ENCODE measurements around the gene MKRN2. TPM values are rescaled to one million over a fixed set of nuclear protein-coding genes. Genes with fewer than 3 reads are reported as not detected.
A peak's percentile ranks its signal among the peaks of the same experiment; 100 is the strongest.

The MKRN2 gene
- total RNA-seq, 1 donor from 2014 or later = 23.4 TPM

DNA sequence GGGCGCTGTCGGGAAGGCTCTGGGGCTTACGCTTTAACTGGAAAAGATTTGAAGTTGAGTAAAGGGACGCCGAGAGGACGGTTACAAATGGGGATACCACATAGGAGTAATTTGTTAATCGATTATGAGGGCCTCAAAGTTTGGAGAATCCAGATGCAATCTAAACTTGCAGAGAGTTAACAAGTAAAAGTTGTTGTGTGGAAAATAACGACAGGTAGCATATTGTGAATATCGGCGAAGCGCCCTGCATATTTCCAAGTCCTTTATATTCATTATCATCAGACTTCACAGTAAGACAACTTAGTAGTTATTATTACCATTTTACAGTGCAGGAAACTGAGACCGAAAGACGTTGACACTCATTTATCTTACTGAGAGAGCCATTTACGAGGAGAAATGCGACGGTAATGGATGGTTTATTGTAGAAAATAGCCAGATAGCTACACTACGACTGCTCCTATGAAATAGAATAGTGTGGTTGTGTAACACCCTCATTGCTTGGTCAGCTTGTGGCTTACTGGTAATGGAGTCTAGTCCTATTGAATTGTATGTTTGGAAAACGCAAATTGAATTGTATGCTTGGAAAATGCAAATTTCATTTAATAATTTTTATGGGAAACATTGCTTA, 700 bp downstream of the MKRN2 start:
- Histone ChIP-seq H3K4me3 (peak overlapping the region; percentile 73), H3K36me3 (no peaks in the 10 kb centered on the region), H3K4me1 (peaks cover 34% of the 10 kb centered on the region), H3K9me3 (no peaks in the 10 kb centered on the region), H3K27ac (peak overlapping the region; percentile 93), H3K27me3 (peaks cover 9% of the 10 kb centered on the region)
- ATAC-seq (peak; percentile 11), DNase-seq (no peak)
- intact Hi-C loops (cut with DNase I) = no loop called here
- TF ChIP-seq CTCF (IDR thresholded peaks at IDR 0.05) = no peak

DNA sequence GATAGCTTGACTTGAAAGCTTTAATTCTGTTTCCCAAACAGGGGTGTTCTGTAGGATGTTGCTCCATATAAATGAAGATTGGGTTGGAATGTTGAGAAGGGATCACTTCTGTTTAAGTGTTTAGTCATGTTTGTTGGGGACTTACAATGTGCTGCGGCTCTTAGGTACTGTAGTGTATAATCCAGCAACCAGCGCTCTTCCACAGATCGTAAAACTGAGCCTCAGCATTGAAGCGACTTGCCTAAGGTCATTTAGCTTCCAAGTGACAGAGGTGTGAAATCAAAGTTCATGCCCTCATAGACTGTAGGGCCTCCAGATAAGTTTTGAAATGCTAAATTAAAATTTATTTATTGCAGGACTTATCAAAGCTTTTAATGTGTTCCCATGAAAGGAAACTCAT, 1.8 kb downstream of the MKRN2 start:
- H3K27ac ChIP-seq = no peak overlapping the region
- H3K9me3 ChIP-seq = no peaks in the 10 kb centered on the region
- intact Hi-C loops (cut with DNase I) = no loop called here
- peaks cover 41% of the 10 kb centered on the region for H3K4me1 ChIP-seq
- no peak for TF ChIP-seq CTCF (IDR thresholded peaks at IDR 0.05)
- H3K4me3 ChIP-seq = peak overlapping the region; percentile 73
- ATAC-seq (no peak), DNase-seq (no peak)
- no peaks in the 10 kb centered on the region for H3K36me3 ChIP-seq
- peaks cover 6% of the 10 kb centered on the region for H3K27me3 ChIP-seq

- no peak overlapping the region for H3K4me3 ChIP-seq
- H3K27ac ChIP-seq = no peak overlapping the region
- TF ChIP-seq CTCF (IDR thresholded peaks at IDR 0.05) = no peak
- no peaks in the 10 kb centered on the region for H3K36me3 ChIP-seq
- H3K4me1 ChIP-seq = peaks cover 41% of the 10 kb centered on the region
- ATAC-seq (no peak), DNase-seq (no peak)
- no peaks in the 10 kb centered on the region for H3K27me3 ChIP-seq
- intact Hi-C loops (cut with DNase I) = no loop called here
- H3K9me3 ChIP-seq = no peaks in the 10 kb centered on the region
These were observed 2.6 kb downstream of the MKRN2 start for GRCh38 chr3:12559520-12559919.

DNA sequence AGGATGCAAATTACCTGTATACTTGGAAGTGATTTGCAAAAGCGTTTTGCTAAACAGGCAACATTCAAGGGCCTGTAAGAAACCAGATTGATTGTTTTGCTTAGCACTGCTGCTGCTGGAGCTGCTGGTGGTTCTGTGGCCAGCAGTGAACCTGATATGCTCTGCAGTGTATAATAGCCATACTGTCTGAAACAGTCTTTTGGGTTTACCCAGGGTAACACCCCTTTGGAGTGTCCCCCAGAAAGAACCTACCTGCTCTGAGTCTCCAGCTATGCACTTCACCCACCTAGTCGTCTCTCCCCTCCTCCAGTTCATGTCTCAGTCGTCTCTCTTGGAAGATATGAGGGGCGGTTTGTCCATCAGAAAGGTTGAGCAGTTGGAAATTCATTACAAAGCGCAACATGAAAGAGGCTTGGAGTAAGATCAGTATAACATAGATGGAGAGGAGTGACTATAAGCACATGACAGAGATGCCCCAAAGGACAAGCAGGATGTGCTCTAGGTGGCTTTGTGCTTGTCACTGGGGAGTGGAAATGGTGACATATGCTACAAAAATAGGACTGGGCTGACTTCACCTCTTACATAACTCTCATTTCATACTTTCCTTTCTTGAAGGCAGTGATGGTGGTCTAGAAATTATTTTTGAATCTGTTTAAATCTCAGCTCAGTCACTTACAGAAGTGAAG, 3.8 kb downstream of the MKRN2 start:
- Histone ChIP-seq H3K4me1 (peaks cover 41% of the 10 kb centered on the region), H3K27ac (no peak overlapping the region), H3K4me3 (no peak overlapping the region), H3K9me3 (no peaks in the 10 kb centered on the region), H3K36me3 (no peaks in the 10 kb centered on the region), H3K27me3 (no peaks in the 10 kb centered on the region)
- intact Hi-C loops (cut with DNase I) = no loop called here
- TF ChIP-seq CTCF (IDR thresholded peaks at IDR 0.05) = no peak
- no peak for ATAC-seq
- DNase-seq = no peak

- DNase-seq (no peak), ATAC-seq (no peak)
- Histone ChIP-seq H3K9me3 (no peaks in the 10 kb centered on the region), H3K36me3 (no peaks in the 10 kb centered on the region), H3K27ac (no peak overlapping the region), H3K27me3 (no peaks in the 10 kb centered on the region), H3K4me1 (peaks cover 35% of the 10 kb centered on the region), H3K4me3 (no peak overlapping the region)
- intact Hi-C loops (cut with DNase I) = no loop called here
- no peak for TF ChIP-seq CTCF (IDR thresholded peaks at IDR 0.05)
These were observed 4.5 kb downstream of the MKRN2 start for GRCh38 chr3:12561397-12561796.
